Measurements from ENCODE around the gene SPRY4.
"Not testable (repeated sequence)": the region's sequence is repeated elsewhere in the genome, so short reads cannot be mapped to it uniquely, and the experiment has no call there.

SPRY4 gene

DNA sequence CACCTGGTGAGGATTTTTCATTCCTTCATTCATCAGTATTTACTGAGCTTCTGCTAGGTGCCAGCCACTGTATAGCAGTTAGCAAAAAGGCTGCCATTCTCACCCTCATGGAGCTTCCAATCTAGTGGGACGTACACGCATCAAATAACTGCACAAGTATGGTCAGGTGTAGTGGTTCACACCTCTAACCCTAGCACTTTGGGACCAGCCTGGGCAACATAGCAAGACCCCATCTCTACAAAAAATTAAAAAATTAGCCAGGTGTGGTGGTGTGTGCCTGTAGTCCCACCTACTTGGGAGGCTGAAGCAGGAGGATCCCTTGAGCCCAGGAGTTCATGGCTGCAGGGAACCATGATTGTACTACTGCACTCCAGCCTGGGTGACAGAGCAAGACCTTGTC is 8.9 kb upstream of the SPRY4 start:
- DNase-seq (ENCODE audit: low read depth), result not testable (repeated sequence)

DNA sequence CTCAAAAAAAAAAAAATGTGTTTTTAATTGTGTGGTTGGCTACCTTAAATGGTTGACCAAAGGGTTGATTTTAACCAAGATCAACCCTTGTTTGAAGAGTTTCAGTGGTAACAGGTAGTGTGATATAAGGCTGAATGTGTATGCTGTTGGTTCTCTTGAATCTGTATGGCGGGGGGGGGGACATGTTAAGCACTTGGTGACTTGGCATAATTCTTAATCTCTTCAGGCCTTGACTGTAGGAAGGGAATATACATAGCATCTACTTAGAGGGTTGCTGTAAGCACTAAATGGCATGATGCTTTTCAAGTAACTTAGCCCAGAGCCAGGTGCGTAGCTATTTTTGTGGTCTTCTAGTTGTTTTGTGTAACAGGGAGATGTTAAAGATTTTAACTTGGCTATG is 5.6 kb upstream of the SPRY4 start:
- DNase-seq (ENCODE audit: low read depth), result no peak

GRCh38 chr5:142330026-142330425 is 5.2 kb upstream of the SPRY4 start:
- DNase-seq (ENCODE audit: low read depth), result no peak

- no peak for DNase-seq (ENCODE audit: low read depth)
Measured at GRCh38 chr5:142327111-142327842, 2.5 kb upstream of the SPRY4 start.

GRCh38 chr5:142326480-142326938 is 1.7 kb upstream of the SPRY4 start:
- no peak for DNase-seq (ENCODE audit: low read depth)

DNA sequence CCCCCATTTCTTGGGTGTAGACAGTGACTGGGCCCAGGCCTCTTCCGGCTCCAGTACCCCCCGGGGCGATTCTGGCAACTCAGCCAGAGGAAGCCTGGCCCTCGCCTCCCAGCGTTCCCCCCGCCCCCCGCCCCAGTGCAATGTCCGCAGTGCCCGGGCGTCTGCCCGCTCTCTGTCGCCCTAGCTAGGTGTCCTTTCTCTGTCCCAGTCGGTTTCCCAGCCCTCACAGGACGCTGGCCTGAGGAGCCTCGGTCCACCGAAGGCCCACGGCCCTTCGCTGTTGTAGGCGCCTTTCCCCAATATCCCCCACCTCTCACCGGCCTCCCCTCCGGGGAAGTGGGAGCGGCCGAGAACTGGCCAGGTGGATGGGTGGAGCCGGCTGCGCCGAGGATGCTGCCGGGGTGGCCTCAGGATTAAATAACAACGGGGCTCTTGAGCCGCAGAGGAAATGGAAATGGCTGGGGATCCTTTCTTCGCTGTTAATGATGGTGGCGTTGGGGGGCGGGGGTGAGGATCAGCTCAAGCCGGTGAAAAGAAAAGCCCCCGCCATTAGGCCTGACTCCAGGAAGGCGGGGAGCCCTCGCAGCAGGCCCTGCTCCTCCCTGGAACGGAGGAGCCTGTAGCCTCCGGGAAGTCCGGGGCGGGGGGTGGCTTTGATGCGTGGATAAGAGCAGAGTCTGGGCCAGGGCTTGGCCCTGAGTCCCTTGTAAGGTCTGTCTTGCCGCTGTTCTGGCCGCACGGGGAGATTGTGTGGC is 1.1 kb upstream of the SPRY4 start:
- no peak for DNase-seq (ENCODE audit: low read depth)

DNA sequence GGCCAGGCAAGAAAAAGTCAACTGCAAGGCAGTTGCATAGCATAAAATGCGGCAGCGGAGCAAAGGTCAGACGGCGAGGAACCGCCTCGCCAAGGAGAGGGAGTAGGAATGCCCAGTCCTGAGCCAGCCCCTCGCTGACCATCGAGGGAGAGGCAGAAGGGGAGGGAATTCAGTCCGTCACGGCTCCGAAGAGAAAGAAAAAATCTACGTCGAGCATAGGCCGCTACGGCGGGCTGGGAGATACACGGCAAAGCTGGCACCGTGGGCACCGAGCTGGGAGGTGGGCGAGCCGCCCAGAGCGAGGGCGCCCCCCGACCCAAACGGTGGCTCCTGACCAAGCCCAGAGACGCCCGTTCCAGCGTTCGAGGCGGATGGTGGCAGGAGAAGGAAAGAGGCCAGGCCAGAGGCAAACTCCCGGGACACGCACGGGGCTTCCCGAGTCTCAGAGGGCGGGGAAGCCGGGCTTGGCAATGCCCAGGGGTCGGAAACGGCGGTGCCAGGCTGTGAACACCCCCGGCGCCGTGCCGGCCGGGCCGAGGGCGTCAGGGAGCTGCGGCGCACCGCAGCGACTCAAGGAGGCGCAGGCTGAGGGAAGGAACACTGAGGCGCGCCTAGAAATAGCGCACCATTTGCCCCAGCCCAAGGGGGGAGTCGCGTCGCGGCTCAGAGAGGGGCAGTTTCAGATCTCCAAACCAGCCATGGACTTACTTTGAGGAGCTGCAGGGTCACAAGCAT is 518 bp downstream of the SPRY4 start:
- DNase-seq (ENCODE audit: low read depth), result peak; percentile 10

- no peak for DNase-seq (ENCODE audit: low read depth)
Measured at GRCh38 chr5:142323480-142324135, 1.2 kb downstream of the SPRY4 start.

DNA sequence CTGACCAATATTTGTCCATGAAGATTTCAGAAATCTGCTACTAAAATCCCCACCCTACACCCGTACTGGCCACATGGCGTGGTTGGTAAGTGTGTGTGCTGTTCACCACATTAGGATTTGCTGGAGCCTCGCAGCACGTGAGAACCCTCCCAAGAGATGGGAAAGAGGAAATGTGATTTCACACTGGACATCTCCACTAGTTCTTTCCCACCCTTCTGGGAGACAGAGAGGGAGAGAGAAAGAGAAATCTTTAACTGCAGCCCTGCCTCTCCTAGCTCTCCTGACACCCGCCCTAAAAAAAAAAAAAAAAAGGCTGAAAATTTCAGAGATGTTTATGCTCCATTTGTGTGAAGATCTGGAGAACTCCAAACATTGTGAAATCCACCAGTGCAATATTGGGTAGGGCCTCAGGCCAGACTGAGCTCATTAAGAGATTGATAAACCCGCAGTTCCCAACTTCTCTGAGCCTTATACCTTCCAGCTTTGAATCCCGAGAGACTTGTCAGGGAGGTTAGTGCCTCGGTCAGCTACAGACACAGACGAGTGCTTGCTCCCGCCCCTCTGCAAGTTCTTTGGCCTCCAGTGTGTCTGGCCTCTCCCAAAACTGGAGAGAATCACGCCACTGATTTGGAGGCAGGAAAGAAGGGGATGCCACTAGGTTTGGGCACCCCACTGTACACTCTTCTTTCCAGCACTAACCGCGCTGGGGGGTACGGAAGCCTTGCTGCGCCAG is 1.9 kb downstream of the SPRY4 start:
- no peak for DNase-seq (ENCODE audit: low read depth)

GRCh38 chr5:142322403-142322746 is 2.4 kb downstream of the SPRY4 start:
- no peak for DNase-seq (ENCODE audit: low read depth)

DNA sequence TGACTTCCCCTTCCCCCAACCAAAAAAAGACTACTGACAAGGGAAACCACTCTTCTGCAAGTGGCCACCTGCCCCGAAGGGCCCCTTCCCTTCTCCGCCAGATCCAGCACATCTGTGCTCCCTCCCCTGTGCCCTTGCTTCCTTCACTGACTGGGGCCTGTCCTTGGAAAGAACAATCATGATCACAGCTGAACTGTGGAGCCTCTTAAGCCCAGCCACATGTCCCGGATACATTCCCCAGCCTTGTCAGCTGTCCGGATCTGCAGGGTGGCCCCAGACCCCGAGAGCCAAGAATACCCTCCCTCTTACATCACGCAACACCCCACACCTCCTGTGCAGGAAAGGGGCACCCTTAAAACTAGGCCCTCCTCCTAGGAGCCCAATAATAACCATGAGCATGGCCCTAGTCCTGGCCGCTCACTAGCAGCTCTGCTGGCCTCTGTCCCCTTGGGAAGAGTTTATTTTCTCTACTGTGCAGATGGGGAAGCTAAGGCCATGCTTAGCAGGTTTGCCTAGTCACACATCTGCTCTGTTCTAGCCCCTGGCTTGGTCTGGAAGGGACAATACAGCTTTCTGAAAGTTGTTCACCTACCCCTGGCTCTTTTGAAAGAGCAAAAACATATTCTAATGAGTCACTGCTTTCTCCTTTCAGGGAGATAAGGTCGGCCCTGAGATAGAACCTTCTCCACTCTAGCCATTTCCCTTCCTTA is 3.8 kb downstream of the SPRY4 start:
- no peak for DNase-seq (ENCODE audit: low read depth)

- no peak for DNase-seq (ENCODE audit: low read depth)
Measured at GRCh38 chr5:142320430-142320738, 4.4 kb downstream of the SPRY4 start.

DNA sequence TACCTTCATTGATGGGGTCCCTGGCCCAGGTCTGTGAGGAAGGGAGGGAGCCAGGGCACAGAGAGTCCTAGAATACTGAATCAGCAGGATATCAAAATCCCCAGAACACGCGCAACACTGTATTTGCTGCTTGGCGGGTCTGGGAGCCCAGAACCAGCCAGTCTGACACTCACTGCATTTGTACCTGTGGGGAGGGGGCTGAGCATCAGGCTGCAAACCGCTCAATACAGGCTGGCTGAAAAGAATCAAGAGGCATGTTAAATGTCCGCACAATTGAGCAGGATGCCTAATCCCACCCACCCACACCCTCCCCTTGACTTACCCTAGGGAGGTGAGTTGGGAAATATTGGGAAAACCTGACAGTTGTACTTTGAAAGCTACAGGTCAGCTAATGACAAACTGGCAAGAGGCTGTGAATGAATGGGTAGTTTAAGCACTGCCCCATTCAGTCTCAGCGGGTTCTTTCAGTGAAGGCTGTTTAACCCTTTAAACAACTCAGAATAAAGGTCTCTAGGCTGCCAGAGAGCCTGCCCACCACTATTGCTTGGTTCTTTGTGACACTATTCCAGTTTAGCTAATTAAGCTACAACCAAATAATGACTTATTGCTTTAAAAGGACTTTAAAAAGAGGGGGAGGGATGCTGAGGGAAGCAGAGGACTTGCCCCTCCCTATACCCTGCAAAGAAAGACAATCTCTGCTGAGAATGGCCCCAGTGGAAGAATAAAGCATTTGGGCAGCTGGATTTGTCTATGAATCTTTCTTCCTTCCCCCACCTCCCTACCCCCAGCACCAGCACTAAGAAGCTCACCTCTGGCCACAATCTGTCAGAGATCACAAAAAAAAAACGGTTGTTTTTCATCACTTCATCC is 5.0 kb downstream of the SPRY4 start:
- DNase-seq (ENCODE audit: low read depth), result no peak

DNA sequence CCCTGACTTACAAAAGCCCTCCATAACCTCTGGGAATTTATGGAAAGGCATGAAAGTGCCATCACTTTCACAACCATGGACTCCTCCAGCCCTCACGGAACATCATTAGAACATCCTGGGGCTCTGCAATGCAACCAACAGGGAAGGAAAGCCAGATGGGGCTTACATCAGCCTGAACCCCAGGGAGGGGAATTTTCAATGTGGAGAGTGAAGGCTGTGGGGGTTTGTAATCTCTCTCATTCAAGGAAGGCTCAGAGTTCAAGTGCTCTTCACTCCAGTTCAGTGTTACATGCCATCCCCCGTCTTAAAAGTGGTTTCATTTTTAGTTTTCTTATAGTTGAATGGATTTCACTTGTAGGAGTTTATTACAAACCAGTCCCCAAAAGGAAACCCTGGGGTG is 5.7 kb downstream of the SPRY4 start:
- no peak for DNase-seq (ENCODE audit: low read depth)

DNA sequence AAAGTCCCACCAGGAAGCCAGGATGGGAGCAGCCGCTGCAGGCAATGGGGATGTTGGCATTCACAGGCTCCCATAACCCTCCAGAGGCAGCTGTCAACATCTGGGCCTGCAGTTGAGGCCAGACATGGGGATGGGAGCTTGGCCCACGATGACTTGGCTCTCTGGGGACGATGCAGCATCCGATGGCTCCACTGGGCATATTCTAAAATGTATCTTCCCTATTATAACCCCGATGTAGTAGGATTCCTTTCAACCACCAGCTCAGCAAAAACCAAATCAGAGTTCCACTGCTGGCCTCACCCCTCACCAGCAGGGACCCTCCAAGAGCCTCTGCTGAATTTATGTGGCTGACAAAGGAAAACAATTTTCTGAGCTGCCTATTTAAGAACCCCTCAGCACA is 7.1 kb downstream of the SPRY4 start:
- DNase-seq (ENCODE audit: low read depth), result no peak

DNA sequence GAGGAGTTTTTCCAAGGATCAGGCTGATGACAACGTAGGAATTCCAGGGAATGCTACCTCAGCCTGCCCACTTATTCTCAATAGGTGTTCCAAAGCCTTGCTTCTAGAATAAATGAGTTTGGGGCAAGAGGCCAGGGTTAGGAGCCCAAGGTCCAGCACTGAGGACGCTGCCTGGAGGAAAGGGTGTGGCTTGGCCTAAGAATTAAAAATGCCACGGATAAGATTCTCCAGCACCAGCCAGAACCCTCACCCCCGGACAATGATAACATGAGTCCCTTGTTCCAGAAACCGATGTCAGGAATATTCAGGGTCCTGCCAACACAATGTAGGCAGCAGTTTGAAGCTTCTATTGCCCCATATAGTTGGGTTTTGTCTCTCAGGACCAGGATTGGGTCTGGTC is 7.6 kb downstream of the SPRY4 start:
- no peak for DNase-seq (ENCODE audit: low read depth)

DNA sequence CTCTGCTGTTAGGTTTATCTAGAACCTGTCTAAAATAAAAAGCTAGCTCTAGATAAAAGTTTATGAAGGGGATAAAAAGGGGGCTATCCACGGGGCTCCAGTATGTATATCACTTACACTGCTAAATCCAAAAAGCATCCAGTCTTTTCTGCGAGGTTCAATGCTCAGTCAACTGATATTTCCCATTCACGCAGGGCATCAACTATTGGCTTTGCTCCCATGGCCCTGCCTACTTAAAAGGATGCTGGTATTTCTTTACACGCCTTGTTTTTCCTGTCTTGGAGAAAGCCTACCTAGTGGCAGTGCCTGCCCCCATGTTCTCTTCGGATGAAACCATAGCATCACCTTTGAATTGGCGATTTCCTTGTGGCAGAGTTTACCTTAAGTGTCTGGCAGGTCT is 8.1 kb downstream of the SPRY4 start:
- DNase-seq (ENCODE audit: low read depth), result no peak

- no peak for DNase-seq (ENCODE audit: low read depth)
Measured at GRCh38 chr5:142316051-142316450, 8.8 kb downstream of the SPRY4 start.

GRCh38 chr5:142315096-142315900 is 9.5 kb downstream of the SPRY4 start:
- no peak for DNase-seq (ENCODE audit: low read depth)

DNA sequence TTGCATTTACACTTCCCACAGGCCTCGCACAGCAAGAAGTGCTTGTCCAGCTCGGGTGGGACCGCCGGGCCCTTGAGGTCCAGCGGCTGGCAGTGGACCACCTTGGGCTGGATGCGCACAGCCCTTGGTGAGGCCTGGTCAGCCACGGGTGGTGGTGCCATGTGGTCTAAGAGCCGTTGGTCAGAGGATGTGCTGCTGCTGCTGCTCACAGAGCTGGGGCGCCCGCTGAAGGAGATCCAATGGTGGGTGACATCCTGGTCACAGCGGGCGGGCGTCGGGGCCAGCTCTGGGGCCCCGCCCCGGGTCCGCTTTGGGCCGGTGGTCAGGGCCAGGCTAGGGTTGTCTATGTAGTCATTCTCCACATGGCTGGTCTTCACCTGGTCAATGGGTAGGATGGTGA is 10.2 kb downstream of the SPRY4 start:
- DNase-seq (ENCODE audit: low read depth), result no peak

Data from stimulated activated CD8-positive, alpha-beta memory T cell treated with anti-CD3 and anti-CD28 coated beads, Interleukin-12 subunit alpha, Interleukin-12 subunit beta, amount 100 ng/mL, for 1 hour (primary cell).